CD4-positive, alpha-beta T cell treated with Interleukin-12 subunit alpha and Interleukin-12 subunit beta, for 1 hour (primary cell): ENCODE measurements around the gene CAMK2G.
"Not testable (repeated sequence)": the region's sequence is repeated elsewhere in the genome, so short reads cannot be mapped to it uniquely, and the experiment has no call there.

Experiments used
- DNase-seq: peaks from one replicate; pipeline ENCODE4 v3.0.0-alpha.2; 2020

The CAMK2G gene

DNA sequence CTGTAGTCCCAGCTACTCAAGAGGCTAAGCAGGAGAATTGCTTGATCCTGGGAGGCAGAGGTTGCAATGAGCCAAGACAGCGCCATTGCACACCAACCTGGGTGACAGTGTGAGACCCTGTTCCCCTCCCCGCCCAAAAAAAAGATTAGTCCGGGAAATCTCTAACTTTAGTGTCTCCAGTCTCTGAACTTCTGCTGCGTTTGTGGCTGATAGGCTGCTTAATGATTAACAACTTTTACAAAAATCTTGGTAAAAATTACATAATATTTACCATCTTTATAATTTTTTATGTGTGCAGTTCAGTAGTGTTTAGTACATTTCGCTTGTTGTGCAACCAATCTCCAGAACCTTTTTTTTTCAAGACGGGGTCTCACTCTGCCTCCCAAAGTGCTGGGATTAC lies 26.9 kb upstream of the CAMK2G start:
- DNase-seq, result no peak

DNA sequence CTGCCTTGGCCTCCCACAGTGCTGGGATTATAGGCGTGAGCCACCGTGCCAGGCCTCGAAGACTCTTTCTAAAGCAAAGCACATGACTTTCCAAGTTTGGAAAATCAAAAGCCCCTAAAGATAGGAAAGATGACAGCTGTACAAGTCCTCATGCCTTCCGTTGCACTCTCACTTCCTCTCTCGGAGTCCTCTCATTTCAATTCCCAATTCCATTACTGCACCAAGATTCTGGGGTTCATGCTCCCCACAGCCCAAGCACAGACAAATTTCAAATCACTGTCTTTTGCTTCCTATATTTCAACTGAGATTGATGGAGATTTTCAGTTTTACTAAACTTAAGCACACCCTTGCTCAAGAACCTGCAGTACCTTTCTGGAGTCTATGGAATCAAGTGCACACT lies 25.7 kb upstream of the CAMK2G start:
- no peak for DNase-seq

- DNase-seq, result no peak
Measured at GRCh38 chr10:73899423-73899822, 25.1 kb upstream of the CAMK2G start.

- DNase-seq, result no peak
Measured at GRCh38 chr10:73898730-73899410, 24.5 kb upstream of the CAMK2G start.

DNA sequence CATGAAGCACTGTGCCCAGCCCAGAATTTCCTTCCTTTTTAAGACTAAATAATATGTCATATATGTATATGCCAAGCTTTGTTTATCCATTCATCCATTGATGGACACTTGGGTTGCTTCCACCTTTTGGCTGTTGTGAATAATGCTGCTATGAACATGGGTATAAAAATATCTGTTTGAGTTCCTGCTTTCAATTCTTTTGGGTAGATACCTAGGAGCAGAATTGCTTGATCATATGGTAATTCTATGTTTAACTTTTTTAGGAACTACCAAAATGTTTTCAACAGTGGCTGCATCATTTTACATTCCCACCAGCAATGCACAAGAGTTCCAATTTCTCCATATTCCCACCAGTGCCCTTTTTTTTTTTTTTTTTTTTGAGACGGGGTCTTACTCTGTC lies 23.3 kb upstream of the CAMK2G start:
- no peak for DNase-seq

DNA sequence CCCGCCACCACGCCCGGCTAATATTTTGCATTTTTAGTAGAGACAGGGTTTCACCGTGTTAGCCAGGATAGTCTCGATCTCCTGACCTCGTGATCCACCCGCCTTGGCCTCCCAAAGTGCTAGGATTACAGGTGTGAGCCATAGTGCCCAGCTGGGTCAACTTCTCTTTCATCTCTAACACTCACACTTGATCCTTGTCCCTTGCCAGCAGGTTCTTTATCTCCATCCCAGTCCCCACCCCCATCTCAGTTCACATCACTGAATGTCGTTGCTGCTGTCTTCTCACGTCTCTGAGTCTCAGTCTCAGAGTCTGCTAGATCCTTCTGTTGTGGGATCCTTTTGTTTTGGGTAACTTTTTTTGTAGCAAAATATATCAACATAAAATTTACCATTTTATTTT lies 21.0 kb upstream of the CAMK2G start:
- not testable (repeated sequence) for DNase-seq

GRCh38 chr10:73894245-73894971 lies 20.1 kb upstream of the CAMK2G start:
- DNase-seq, result no peak

GRCh38 chr10:73893426-73893825 lies 19.1 kb upstream of the CAMK2G start:
- no peak for DNase-seq

DNA sequence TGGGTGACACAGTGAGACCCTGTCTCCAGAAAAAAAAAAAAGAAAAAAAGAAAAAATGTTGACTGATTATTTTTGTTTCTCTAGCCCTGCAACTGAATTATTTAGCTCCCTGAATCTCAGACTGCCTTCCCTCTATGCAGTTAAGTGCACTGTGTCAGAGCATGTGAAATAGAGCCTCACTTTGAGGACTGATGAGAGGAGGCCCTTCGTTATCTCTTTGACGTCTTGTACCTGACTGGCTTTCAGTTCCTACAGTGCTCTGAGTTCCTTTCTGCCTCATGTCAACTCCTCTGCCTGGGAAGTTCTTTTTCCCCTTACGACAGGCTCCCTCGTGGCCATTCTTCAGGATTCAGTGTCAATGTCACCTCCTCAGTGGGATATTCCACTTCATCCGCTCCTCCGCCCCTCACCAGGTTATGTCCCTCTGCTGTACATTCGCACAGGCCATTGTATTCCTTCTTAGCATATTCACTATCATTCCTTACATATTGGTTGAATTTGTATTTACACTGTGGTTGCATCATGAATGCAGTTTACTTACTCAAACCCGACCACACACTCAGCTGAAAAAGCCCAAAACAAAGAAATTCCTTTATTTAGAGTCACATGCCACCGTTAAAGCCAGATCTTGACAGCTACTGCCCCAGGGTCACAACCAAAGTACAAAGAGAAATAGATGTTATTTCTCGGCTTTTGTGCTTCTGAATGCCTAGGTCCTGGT lies 18.1 kb upstream of the CAMK2G start:
- no peak for DNase-seq

DNA sequence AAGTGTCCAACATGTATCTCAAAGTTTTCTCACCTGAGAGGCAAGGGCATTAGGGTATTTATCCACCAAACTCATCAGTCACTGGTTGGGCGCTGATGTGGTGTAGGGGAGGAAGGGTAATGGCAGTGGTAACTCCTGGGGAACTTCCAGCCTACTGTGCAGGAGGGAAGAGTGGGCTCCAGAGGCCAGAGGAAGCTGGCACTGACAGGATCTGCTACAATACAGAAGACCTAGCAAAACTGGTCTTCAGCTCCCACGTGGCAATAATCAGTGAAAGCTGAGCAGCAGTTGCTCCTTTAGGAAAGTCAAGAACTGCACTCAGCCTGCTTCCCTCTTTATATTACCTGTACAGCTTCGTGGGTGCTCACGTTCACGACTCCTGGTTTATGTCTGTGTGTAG lies 17.2 kb upstream of the CAMK2G start:
- DNase-seq, result no peak

- not testable (repeated sequence) for DNase-seq
Measured at GRCh38 chr10:73890830-73891229, 16.5 kb upstream of the CAMK2G start.

GRCh38 chr10:73890261-73890660 lies 15.9 kb upstream of the CAMK2G start:
- DNase-seq, result no peak

DNA sequence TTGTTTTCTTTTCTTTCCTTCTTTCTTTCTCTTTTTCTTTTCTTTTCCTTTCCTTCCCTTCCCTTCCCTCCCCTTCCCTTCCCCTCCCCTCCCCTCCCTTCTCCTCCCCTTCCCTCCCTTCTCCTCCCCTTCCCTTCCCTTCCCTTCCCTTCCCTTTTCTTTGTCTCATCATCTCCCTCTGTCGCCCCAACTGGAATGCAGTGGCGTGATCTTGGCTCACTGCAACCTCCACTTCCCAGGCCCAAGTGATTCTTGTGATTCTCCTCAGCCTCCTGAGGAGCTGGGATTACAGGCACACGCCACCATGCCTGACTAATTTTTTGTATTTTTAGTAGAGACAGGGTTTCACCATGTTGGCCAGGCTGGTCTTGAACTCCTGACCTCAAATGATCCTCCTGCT lies 15.1 kb upstream of the CAMK2G start:
- DNase-seq, result not testable (repeated sequence)

- DNase-seq, result peak; percentile 31
Measured at GRCh38 chr10:73889014-73889413, 14.7 kb upstream of the CAMK2G start.

- DNase-seq, result no peak
Measured at GRCh38 chr10:73888514-73888913, 14.2 kb upstream of the CAMK2G start.

DNA sequence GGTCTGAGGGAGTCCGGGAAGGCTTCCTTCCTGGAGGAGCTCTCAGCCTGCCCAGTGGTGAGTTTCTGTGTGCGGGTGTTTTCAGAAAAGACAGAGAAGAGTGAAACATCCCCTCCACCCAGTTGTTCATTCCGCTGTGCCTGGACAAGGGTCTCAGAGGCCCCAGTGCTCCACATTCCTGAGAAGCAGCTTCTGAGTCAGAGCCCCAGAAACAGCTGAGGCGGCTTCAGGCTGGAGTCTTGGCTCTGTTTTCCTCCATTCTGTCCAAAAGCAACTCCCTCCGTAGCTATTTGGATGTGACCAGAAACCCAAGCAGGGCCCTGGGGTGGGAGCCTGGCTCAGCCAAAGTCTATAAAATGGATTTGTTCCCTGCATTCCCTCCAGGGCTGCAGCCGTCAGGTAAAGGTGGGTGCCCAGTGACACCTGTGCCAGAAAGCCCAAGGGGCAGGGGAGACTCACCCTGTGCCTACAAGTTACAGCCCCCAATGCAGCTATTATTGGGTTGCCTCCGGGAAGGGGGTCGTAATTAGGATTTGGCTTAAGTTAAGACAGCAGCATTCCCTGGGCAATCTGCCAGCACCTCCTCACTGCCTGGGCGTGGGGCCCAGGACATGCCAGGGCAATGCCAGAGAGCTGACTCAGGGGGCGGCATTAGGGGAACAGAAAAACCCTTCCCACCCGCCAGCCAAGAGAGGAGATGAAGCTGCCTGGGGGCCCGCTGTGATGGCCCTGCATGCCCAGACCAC lies 13.1 kb upstream of the CAMK2G start:
- no peak for DNase-seq

GRCh38 chr10:73886661-73887293 lies 12.4 kb upstream of the CAMK2G start:
- DNase-seq, result no peak

DNA sequence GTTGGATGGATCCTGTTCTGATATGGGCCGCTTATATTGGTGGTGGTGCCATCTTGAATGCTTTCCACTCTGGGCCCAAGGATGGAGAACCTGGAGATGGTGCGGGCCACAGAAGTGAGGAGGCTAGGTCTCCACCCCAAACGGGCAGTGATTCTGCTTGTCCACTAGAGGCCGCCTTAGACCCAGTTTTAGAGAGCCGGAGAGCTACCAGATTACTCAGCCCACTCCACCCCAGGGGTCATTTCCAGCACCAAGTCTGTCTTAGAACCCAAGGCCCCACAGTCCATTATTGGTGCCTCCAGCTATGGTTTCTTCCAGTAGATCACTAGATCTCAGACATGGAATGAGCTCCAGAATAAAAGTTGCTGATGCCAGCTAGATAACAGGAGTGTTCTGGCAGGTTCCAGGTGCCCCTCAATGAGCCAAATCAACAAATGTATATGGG lies 11.8 kb upstream of the CAMK2G start:
- DNase-seq, result peak; percentile 80

- DNase-seq, result no peak
Measured at GRCh38 chr10:73884017-73884416, 9.7 kb upstream of the CAMK2G start.

GRCh38 chr10:73881221-73881919 lies 7.0 kb upstream of the CAMK2G start:
- DNase-seq, result no peak

- peak; percentile 95 for DNase-seq
Measured at GRCh38 chr10:73879296-73880173, 5.2 kb upstream of the CAMK2G start.
